Transverse colon (tissue), 4 donors: ENCODE results near the gene SPEN. TPM values are rescaled to one million over a fixed set of nuclear protein-coding genes. Genes with fewer than 3 reads are reported as not detected.

Experiments
- DNase-seq: peaks from one replicate; pipeline ENCODE4 v3.0.0-alpha.2; 2019
- H3K27ac ChIP-seq, 4 donors: fragments of 200-600 bp; sonication (generic); 2 replicates each; pipeline ENCODE4 v1.5.1; 2016 to 2018; ENCODE audit warnings: inconsistent platforms in 4 of 4
- H3K27me3 ChIP-seq: fragments of 200-600 bp; sonication (generic); 2 replicates; pipeline ENCODE4 v1.5.1; 2017; ENCODE audit warnings: inconsistent platforms
- H3K36me3 ChIP-seq, 4 donors: fragments of 200-600 bp; sonication (generic); 2 replicates each; pipeline ENCODE4 v1.5.1; 2017 to 2019; ENCODE audit warnings: inconsistent platforms in 4 of 4
- H3K4me1 ChIP-seq, 4 donors: fragments of 200-600 bp; sonication (generic); 2 replicates each; pipeline ENCODE4 v1.5.1; 2017 to 2020; ENCODE audit warnings: inconsistent platforms in 4 of 4
- H3K4me3 ChIP-seq, 4 donors: fragments of 200-600 bp; sonication (generic); 1 replicate in 1 of 4; 2 replicates in 3 of 4; pipeline versions ENCODE4 v1.5.1 to v1.6.1; 2017 to 2019; ENCODE audit warnings: inconsistent platforms in 4 of 4
- H3K9me3 ChIP-seq, 2 donors: fragments of 200-600 bp; sonication (generic); 2 replicates each; pipeline ENCODE4 v1.5.1; 2017 to 2019; ENCODE audit warnings: inconsistent platforms in 2 of 2
- CTCF ChIP-seq, 5 experiments: fragments of 200-600 bp in 3 of 5; fragments of 450-650 bp in 2 of 5; sonication (generic) in 3 of 5; IDR thresholded peaks; 1 replicate in 2 of 5; 2 replicates in 3 of 5; pipeline ENCODE4 v1.5.1; 2016 to 2017; ENCODE audit warnings: antibody characterized with exemption in 5 of 5, inconsistent platforms in 3 of 5, mild to moderate bottlenecking in 2 of 5, moderate library complexity in 1 of 5
- EP300 ChIP-seq: sonication (generic); formaldehyde crosslinking; IDR thresholded peaks from one replicate; pipeline ENCODE4 v1.6.1; 2017; ENCODE audit warnings: antibody characterized with exemption, low read depth
- POLR2A ChIP-seq: fragments of 450-650 bp; IDR thresholded peaks from one replicate; pipeline ENCODE4 v1.6.1; 2016; ENCODE audit warnings: antibody characterized with exemption, mild to moderate bottlenecking, moderate library complexity
- POLR2AphosphoS5 ChIP-seq, 3 donors: sonication (generic); formaldehyde crosslinking; IDR thresholded peaks; one replicate each; pipeline ENCODE4 v1.6.1; 2016; ENCODE audit warnings: antibody characterized with exemption in 3 of 3
- WGBS, 2 donors: methylation state at CpG; one replicate each; pipeline ENCODE4 v1.1.5; 2018; ENCODE audit warnings: low coverage in 1 of 2; 5-methylcytosine and 5-hydroxymethylcytosine counted together
- in situ Hi-C, 4 donors: fragments of 200-750 bp; cut with MboI; loops; one replicate each; pipeline versions ENCODE4 v1.15.0 to v1.15.1; 2017; ENCODE audit warnings: low sequenced_read_pairs in 3 of 4, low pct_ligation_motif_present in 1 of 4, low pct_unique_long_range_greater_than_20kb in 1 of 4
- intact Hi-C: fragments of 100-400 bp; cut with DNase I; formaldehyde crosslinking; loops from one replicate; pipeline ENCODE4 v1.15.1; 2023; ENCODE audit warnings: low total_unique reads
- total RNA-seq, 4 donors: library from RNA; depleted of rRNA; stranded (reverse); fragments of >200 nt; gene quantifications; one replicate each; pipeline ENCODE4 v1.1.0, GENCODE V29; 2016

SPEN gene
- total RNA-seq, 4 donors from 2014 or later, result 28.4 to 81.9 (median 42.6) TPM

DNA sequence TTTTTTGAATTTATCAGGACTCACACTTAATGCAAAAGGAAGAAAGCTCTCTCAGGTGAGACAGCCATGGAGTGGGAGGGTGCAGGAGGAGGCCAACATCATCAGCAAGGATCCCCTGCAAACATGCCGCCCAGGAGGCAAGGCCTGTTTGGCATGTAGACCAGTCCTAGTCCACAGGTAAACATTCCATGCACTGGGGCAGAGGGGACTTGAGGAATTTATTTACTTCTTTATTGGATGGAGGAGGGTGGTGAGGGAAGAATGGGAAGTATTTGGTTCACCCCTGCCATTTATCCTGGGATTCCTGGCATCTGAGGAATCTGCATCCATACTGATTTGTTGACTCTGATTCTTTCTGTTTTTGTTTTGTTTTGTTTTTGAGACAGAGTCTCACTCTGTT is 38.6 kb upstream of the SPEN start:
- WGBS, 2 donors, result 78% methylated on average over 1 of the region's 1 CpG; no CpG with 5 or more reads in 1 of the 2 donors
- Histone ChIP-seq H3K27me3 (no peaks in the 10 kb centered on the region), H3K27ac (no peak overlapping the region), H3K9me3 (no peaks in the 10 kb centered on the region), H3K4me3 (no peak overlapping the region), H3K4me1 (no peaks in the 10 kb centered on the region), H3K36me3 (no peaks in the 10 kb centered on the region)
- intact Hi-C loops, result no loop called here
- in situ Hi-C loops, result loop anchor here (10.0 to 25.0 kb wide), 3 partner anchors 103 to 178 kb away; partner anchors contain the start of gene ZBTB17 (in 2 of the 4)
- no peak for DNase-seq
- no peak for TF ChIP-seq CTCF (IDR thresholded peaks at IDR 0.05)
- TF ChIP-seq EP300, result no peak
- TF ChIP-seq POLR2AphosphoS5 (IDR thresholded peaks at IDR 0.05), result no peak
- TF ChIP-seq POLR2A, result no peak

DNA sequence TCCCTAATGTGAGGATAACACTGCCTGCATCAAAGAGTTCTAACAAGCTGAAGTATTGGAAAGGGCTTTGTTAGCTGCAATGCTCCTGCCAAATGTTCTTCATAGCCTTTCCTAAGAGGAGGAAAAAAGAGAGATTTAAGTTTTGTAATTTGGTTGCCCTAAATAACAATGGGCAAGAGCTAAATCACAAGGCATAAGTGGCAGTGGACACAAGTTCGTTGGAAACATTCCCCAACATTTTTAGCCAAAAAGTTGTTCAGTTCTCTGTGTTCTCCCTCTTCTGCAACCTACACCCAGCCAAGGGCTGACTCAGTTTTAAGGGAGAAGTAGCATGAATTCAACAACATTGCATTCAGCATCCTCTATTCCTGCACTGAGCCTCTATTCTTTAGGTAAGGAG is 37.4 kb upstream of the SPEN start:
- in situ Hi-C loops (loop anchor here (10.0 to 25.0 kb wide), 3 partner anchors 102 to 177 kb away; partner anchors contain the start of gene ZBTB17 (in 2 of the 4)), intact Hi-C loops (loop anchor here (10.0 kb wide), 2 partner anchors 155 to 185 kb away; no protein-coding TSS in a partner anchor)
- H3K4me3 ChIP-seq, result no peak overlapping the region
- WGBS, 2 donors, result 60 to 78% methylated on average over 1 of the region's 1 CpG
- H3K4me1 ChIP-seq, result no peaks in the 10 kb centered on the region
- TF ChIP-seq CTCF (IDR thresholded peaks at IDR 0.05) (no peak), EP300 (no peak), POLR2A (no peak), POLR2AphosphoS5 (IDR thresholded peaks at IDR 0.05) (no peak)
- H3K9me3 ChIP-seq, result no peaks in the 10 kb centered on the region
- no peaks in the 10 kb centered on the region for H3K36me3 ChIP-seq
- no peaks in the 10 kb centered on the region for H3K27me3 ChIP-seq
- no peak overlapping the region for H3K27ac ChIP-seq
- DNase-seq, result no peak

DNA sequence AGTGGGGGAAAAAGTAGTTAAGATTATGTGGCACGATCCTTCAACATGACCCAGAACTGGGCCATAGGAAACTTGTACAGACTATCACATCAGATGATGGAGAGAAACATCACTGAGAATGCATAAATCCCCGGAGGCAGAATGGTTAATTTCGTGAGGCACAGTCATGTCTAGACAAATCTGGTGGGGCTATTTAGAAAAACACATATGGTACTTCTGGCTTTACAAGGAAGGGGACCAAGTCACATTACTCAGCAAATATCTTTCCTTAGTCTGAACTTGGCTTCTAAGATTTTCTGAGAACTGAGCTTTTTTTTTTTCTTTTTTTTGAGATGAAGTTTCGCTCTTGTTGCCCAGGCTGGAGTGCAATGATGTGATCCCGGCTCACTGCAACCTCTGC is 30.8 kb upstream of the SPEN start:
- intact Hi-C loops (loop anchor here (10.0 kb wide), 2 partner anchors 148 to 178 kb away; no protein-coding TSS in a partner anchor), in situ Hi-C loops (loop anchor here (10.0 to 25.0 kb wide), 3 partner anchors 96 to 171 kb away; partner anchors contain the start of gene ZBTB17 (in 2 of the 4))
- Histone ChIP-seq H3K4me3 (no peak overlapping the region), H3K27ac (no peak overlapping the region), H3K27me3 (no peaks in the 10 kb centered on the region), H3K36me3 (no peaks in the 10 kb centered on the region), H3K4me1 (no peaks in the 10 kb centered on the region), H3K9me3 (no peaks in the 10 kb centered on the region)
- TF ChIP-seq POLR2AphosphoS5 (IDR thresholded peaks at IDR 0.05) (no peak), EP300 (no peak), POLR2A (no peak), CTCF (IDR thresholded peaks at IDR 0.05) (no peak)
- DNase-seq, result no peak
- WGBS, 2 donors, result 76 to 88% methylated on average over 3 to 5 of the region's 5 CpGs

DNA sequence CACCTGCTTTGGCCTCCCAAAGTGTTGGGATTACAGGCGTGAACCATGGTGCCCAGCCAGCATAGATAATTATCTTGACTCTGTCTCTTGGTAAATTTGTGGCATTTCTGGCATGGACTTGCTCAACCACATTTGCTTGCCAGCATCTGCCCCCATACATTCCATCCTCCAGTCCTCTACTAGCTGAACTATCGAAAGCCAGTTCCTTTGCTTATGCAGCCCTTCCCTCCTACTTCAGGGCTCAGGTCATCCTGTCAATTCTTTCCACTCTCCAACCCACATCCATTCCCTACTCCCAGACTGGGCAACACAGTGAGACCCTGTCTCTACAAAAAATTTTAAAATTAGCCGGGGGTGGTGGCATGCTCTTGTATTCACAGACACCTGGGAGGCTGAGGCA is 27.0 kb upstream of the SPEN start:
- Histone ChIP-seq H3K27ac (no peak overlapping the region), H3K27me3 (no peaks in the 10 kb centered on the region), H3K9me3 (no peaks in the 10 kb centered on the region), H3K36me3 (no peaks in the 10 kb centered on the region), H3K4me1 (peaks cover 0 to 5% (median 0%) of the 10 kb centered on the region in 4 donors), H3K4me3 (no peak overlapping the region)
- DNase-seq, result no peak
- 83 to 95% methylated on average over 1 to 3 of the region's 3 CpGs for WGBS, 2 donors
- TF ChIP-seq CTCF (IDR thresholded peaks at IDR 0.05) (no peak), POLR2AphosphoS5 (IDR thresholded peaks at IDR 0.05) (no peak), POLR2A (no peak), EP300 (no peak)
- in situ Hi-C loops (loop anchor here (10.0 to 25.0 kb wide), 3 partner anchors 92 to 167 kb away; partner anchors contain the start of gene ZBTB17 (in 3 of the 4)), intact Hi-C loops (no loop called here)
